Neutrophil (primary cell): ENCODE data around the gene DIAPH1.

Experiments used
- H3K27ac ChIP-seq: fragments of 200-600 bp; sonication (generic); 2 replicates; pipeline ENCODE4 v1.5.1; 2016; ENCODE audit warnings: mild to moderate bottlenecking, moderate library complexity
- H3K27me3 ChIP-seq: fragments of 200-600 bp; sonication (generic); 2 replicates; pipeline ENCODE4 v1.6.0; 2016; ENCODE audit warnings: mild to moderate bottlenecking
- H3K36me3 ChIP-seq: fragments of 200-600 bp; sonication (generic); 2 replicates; pipeline ENCODE4 v1.5.1; 2017
- H3K4me1 ChIP-seq, 2 experiments: fragments of 200-600 bp in 1 of 2; sonication (generic) in 1 of 2; 1 replicate in 1 of 2; 2 replicates in 1 of 2; pipeline versions ENCODE4 v1.5.1 to v1.6.1; 2013 to 2016; ENCODE audit warnings: low read depth in 1 of 2, low read length in 1 of 2, mild to moderate bottlenecking in 1 of 2, moderate library complexity in 1 of 2; ENCODE audit not compliant: control insufficient read depth in 1 of 2, insufficient read depth in 1 of 2
- H3K4me3 ChIP-seq, 2 experiments: fragments of 200-600 bp in 1 of 2; sonication (generic) in 1 of 2; 1 replicate in 1 of 2; 2 replicates in 1 of 2; pipeline ENCODE4 v1.5.1; 2013 to 2016; ENCODE audit warnings: low read depth in 1 of 2, low read length in 1 of 2, mild to moderate bottlenecking in 1 of 2, moderate library complexity in 1 of 2
- H3K9me3 ChIP-seq: fragments of 200-600 bp; sonication (generic); 2 replicates; pipeline ENCODE4 v1.5.1; 2016
- TF ChIP-seq, protein P1 (sequence below): fragments of 200-600 bp; sonication (generic); IDR thresholded peaks from 2 replicates; pipeline ENCODE4 v1.5.1; 2016; ENCODE audit warnings: antibody characterized with exemption

Gene DIAPH1

DNA sequence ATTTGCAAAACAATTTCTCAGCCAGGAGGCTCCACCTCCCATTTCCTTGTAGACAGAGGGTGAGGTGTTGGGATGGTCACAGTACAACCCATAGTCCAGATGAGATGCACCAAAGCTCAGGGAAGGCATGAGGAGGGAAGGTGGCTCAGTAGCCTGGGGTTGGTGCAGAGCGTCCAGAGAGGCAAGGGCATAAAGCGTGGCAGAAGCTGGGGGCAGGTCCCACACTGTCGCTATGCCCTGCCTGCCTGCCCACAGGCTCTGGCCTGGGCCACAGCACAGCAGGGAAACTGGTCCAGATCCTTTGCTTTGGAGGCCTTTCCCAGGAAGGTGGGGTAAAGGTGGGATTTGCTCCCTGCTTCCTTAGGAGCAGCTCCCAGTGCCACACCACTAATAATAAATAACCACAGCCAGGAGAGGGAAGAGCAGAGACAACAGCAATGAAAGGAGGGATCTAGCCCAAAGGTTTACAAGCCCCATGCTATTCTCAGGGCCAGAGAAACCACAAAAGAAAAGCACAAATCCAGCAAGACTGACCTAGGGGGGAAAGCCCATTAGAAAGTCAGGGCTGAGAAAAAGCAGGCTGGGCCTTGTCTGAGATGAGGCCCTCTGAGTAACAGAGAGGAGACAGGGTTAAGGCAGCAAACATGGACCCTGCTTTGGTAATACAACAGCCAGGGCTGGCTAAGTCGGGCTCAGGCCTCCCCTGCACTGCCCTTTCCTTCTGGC lies 102.7 kb downstream of the DIAPH1 start:
- H3K27me3 ChIP-seq = no peaks in the 10 kb centered on the region
- no peaks in the 10 kb centered on the region for H3K9me3 ChIP-seq
- TF ChIP-seq, protein P1, sequence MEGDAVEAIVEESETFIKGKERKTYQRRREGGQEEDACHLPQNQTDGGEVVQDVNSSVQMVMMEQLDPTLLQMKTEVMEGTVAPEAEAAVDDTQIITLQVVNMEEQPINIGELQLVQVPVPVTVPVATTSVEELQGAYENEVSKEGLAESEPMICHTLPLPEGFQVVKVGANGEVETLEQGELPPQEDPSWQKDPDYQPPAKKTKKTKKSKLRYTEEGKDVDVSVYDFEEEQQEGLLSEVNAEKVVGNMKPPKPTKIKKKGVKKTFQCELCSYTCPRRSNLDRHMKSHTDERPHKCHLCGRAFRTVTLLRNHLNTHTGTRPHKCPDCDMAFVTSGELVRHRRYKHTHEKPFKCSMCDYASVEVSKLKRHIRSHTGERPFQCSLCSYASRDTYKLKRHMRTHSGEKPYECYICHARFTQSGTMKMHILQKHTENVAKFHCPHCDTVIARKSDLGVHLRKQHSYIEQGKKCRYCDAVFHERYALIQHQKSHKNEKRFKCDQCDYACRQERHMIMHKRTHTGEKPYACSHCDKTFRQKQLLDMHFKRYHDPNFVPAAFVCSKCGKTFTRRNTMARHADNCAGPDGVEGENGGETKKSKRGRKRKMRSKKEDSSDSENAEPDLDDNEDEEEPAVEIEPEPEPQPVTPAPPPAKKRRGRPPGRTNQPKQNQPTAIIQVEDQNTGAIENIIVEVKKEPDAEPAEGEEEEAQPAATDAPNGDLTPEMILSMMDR = no peak
- H3K27ac ChIP-seq = peak overlapping the region; percentile 69
- no peak overlapping the region for H3K4me3 ChIP-seq
- peaks cover 88 to 90% of the 10 kb centered on the region in 2 experiments for H3K4me1 ChIP-seq
- peaks cover 63% of the 10 kb centered on the region for H3K36me3 ChIP-seq

DNA sequence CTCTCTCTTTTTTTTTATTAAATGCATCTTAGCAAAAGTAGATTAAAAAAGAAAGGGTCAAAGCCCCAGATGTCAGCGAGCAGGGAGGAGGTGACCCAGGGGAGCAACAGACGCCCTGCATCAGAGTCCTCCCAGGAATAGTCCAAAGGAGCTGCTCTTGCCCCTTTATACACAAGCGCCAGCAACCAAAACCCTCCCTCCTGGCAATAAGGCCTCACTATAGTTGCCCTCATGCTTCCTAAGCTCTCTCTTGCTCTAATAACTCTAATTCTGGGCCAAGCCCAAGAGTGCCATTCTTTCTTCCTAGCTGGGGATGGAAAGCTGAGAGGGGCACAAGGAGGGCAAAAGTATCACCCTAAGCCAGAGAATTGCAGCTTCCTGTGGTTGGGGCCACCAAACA lies 103.7 kb downstream of the DIAPH1 start:
- peaks cover 79 to 81% of the 10 kb centered on the region in 2 experiments for H3K4me1 ChIP-seq
- TF ChIP-seq, protein P1 = no peak
- H3K27ac ChIP-seq = peak overlapping the region; percentile 69
- H3K4me3 ChIP-seq = no peak overlapping the region
- no peaks in the 10 kb centered on the region for H3K9me3 ChIP-seq
- no peaks in the 10 kb centered on the region for H3K27me3 ChIP-seq
- H3K36me3 ChIP-seq = peaks cover 55% of the 10 kb centered on the region

DNA sequence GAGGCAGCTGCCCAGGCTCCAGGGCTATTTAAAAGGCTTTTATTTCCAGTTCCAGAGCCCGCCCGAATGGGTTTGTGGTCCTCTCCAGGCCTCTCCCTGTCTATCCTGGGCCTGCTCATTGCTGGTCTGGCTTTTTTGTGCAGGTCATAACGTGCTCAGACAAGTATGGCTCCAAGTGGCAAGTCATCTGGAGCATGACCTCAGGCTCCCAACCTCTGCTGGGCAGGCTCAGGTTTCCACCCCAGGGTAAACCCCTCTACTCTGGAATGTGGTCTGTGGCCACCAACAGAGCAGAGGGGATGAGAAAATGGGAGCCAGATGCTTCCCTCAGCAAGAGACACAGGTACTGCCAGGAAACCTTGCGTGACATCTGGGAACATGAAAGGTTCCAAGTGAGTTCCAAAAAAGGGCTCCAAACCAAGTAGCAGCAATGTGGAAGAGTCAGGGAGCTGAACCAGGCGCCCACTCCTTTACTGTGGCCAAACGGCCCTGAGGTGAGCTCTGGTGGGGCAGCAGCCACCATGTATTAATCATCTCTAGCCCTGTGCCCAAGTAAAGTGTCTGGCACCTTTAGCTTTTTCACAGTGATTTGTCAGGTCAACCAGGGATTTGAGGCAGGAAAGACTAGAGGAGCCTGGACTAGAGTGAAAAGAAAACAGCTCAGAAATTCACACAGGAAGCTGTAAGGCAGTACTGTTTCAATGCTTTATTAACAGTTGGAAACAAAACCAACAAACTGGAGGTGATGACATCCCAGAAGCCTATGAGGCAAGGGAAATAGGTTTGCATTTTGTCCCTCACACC lies 104.3 kb downstream of the DIAPH1 start:
- Histone ChIP-seq H3K27ac (peak overlapping the region; percentile 69), H3K36me3 (peaks cover 53% of the 10 kb centered on the region), H3K9me3 (no peaks in the 10 kb centered on the region), H3K27me3 (peaks cover 5% of the 10 kb centered on the region), H3K4me3 (peak overlapping the region; percentile 71 to 79), H3K4me1 (peaks cover 72 to 75% of the 10 kb centered on the region in 2 experiments)
- TF ChIP-seq, protein P1 = no peak

DNA sequence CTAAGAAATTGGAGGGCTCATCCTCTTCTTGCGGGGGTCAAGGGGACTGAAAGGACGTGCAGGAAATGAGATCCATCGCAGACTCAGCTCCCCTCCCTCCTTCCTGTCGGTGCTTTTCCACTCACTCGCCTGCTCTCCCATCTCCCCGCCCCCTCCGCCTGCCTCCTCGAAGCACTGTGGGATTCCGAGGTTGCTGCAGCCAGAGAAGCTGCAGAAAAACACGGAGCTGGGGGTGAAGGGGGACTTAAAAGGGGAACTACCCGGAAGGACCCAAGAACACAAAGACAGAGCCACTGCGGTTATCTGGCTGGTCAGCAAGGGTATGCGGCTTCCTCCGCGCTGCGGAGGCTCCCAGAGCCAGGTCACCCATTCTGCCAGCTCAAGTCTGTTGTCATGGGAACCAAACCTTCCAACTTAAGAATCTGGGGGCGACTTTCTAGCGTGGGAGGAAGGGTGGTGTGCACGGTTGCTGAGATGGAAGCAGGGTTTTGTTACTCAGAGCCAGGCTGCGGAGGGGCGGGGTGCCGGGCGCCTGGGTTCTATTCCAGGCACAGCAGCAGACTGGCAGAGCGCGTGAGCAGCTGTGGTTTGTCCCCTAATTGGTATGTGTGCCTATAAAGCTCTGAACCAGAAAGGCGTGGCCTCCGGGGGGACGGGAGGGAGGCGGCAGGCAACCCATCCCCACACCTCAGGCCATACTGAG lies 105.0 kb downstream of the DIAPH1 start:
- H3K36me3 ChIP-seq = peaks cover 45% of the 10 kb centered on the region
- peak overlapping the region; percentile 69 for H3K27ac ChIP-seq
- H3K27me3 ChIP-seq = peaks cover 12% of the 10 kb centered on the region
- H3K4me3 ChIP-seq = peak overlapping the region; percentile 71 to 79
- TF ChIP-seq, protein P1 = no peak
- no peaks in the 10 kb centered on the region for H3K9me3 ChIP-seq
- peaks cover 70 to 72% of the 10 kb centered on the region in 2 experiments for H3K4me1 ChIP-seq

DNA sequence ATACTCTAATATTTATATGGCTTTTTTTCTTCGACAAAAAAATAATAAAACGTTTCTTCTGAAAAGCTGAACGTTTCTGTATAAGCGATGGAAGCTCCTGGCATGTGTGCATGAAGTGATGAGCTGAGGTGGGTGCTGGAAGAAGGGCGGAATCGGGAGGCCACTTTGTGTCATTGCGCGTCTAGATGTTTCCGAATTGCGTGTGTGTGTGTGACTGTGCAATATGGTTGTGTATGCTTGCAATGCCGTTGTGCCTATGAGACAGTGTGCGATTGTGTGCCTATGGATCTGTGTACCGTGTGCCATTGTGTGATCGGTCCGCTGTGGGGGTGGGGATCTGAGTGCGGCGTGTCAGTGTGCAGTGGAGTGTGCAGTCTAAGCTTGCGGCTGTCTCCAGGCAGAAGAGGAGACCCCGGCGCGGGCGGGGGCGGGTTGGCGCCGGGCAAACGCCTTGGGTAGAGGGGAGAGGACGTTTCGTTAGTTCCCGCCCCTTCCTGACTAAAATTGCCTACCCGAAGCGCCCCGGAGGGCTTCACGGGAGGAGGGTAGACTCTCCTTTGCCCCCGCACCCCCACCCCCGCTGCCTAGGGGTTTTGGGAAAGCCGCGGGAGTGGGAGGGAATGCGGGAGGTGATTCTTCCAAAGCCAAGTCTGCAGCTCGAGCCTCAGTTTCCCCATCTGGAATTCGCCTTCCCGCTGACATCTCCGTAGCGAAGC lies 105.7 kb downstream of the DIAPH1 start:
- H3K9me3 ChIP-seq = no peaks in the 10 kb centered on the region
- H3K4me1 ChIP-seq = peaks cover 65 to 68% of the 10 kb centered on the region in 2 experiments
- peak overlapping the region; percentile 69 for H3K27ac ChIP-seq

More for the DNA sequence above, 105.7 kb downstream of the DIAPH1 start:
- H3K36me3 ChIP-seq = peaks cover 41% of the 10 kb centered on the region
- TF ChIP-seq, protein P1 = no peak
- H3K27me3 ChIP-seq = peaks cover 19% of the 10 kb centered on the region
- peak overlapping the region; percentile 71 to 79 for H3K4me3 ChIP-seq
